Neural crest cell (in vitro differentiated cells): ENCODE data around the gene KTN1. TPM values are rescaled to one million over a fixed set of nuclear protein-coding genes. Genes with fewer than 3 reads are reported as not detected.

Experiments used
- DNase-seq: peaks from one replicate; pipeline ENCODE4 v3.0.0; 2021; ENCODE audit warnings: low read depth, mixed read lengths, low spot score
- H3K27ac Mint-ChIP-seq: one replicate; pipeline ENCODE4 v1.8.0; 2021; ENCODE audit warnings: mild to moderate bottlenecking, mixed read lengths; ENCODE audit not compliant: unreplicated experiment
- H3K27me3 Mint-ChIP-seq: 2 replicates; pipeline ENCODE4 v1.8.0; 2021; ENCODE audit warnings: low read depth, mild to moderate bottlenecking, mixed read lengths
- H3K36me3 Mint-ChIP-seq: 2 replicates; pipeline ENCODE4 v1.8.0; 2021; ENCODE audit warnings: low read depth, mild to moderate bottlenecking, mixed read lengths
- H3K4me1 Mint-ChIP-seq: 2 replicates; pipeline ENCODE4 v1.8.0; 2021; ENCODE audit warnings: mixed read lengths
- H3K4me3 Mint-ChIP-seq: one replicate; pipeline ENCODE4 v1.8.0; 2021; ENCODE audit warnings: mild to moderate bottlenecking, mixed read lengths
- H3K9me3 Mint-ChIP-seq: 2 replicates; pipeline ENCODE4 v1.8.0; 2021; ENCODE audit warnings: mixed read lengths
- CTCF ChIP-seq: fragments of 200-600 bp; sonication (generic); conservative IDR thresholded peaks from 2 replicates; pipeline ENCODE4 v1.5.0; 2021; ENCODE audit warnings: antibody characterized with exemption, mild to moderate bottlenecking
- total RNA-seq: library from RNA; stranded (reverse); gene quantifications from 2 replicates; pipeline ENCODE4 v1.2.1, GENCODE V29; 2021

The KTN1 gene
- total RNA-seq, 1 donor from 2014 or later, result 118 TPM

- H3K4me3 Mint-ChIP-seq, result no peak overlapping the region
- peaks cover 7% of the 10 kb centered on the region for H3K4me1 Mint-ChIP-seq
- H3K27ac Mint-ChIP-seq, result no peak overlapping the region
- DNase-seq, result no peak
- H3K27me3 Mint-ChIP-seq, result no peaks in the 10 kb centered on the region
- TF ChIP-seq CTCF, result no peak
- peaks cover 5% of the 10 kb centered on the region for H3K9me3 Mint-ChIP-seq
- H3K36me3 Mint-ChIP-seq, result no peaks in the 10 kb centered on the region
These were observed 44.3 kb upstream of the KTN1 start for GRCh38 chr14:55535516-55536203.

DNA sequence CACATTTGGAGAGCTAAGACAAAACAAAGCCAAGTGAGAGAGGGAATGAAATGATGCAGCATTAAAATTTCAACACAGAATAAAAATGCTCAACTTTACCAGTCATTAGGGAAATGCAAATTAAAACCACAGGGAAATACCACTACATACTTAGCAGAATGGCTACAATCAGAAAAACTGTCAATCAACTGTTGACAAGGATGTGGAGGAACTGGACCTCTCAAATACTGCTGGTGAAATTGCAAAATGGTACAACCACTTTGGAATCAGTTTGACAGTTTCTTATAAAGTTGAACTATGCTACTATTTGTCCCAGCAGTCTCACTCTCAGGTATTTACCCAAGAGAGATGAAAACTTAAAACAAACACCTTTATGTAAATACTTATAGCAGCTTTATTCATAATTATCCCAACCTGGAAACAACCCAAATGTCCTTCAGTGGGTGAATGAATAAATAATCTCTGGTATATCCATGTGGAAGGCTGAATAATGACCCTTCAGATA, 43.8 kb upstream of the KTN1 start:
- no peaks in the 10 kb centered on the region for H3K27me3 Mint-ChIP-seq
- peaks cover 5% of the 10 kb centered on the region for H3K9me3 Mint-ChIP-seq
- TF ChIP-seq CTCF, result no peak
- H3K4me1 Mint-ChIP-seq, result peaks cover 7% of the 10 kb centered on the region
- H3K27ac Mint-ChIP-seq, result no peak overlapping the region
- H3K4me3 Mint-ChIP-seq, result no peak overlapping the region
- no peak for DNase-seq
- H3K36me3 Mint-ChIP-seq, result no peaks in the 10 kb centered on the region

DNA sequence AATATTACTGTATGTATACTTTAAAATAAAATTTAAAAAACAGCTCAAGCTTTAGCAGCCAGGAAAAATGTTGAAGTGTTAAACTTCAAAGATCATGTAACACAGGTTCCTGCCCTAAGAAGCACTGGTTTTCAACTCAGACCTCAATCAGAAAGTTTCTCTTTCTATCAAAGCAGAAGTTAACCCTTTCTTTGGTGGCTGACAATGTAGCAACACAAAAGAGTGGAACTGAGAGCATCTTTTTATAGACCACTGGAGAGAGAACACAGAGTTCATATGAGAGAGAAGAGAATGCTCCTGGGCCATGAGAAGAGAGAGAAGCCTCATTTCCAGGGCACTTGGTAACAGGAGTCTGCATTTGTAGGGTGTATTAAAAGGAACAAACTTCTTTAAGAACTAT, 42.2 kb upstream of the KTN1 start:
- Mint-ChIP-seq H3K27ac (no peak overlapping the region), H3K9me3 (peaks cover 5% of the 10 kb centered on the region)
- DNase-seq, result no peak

DNA sequence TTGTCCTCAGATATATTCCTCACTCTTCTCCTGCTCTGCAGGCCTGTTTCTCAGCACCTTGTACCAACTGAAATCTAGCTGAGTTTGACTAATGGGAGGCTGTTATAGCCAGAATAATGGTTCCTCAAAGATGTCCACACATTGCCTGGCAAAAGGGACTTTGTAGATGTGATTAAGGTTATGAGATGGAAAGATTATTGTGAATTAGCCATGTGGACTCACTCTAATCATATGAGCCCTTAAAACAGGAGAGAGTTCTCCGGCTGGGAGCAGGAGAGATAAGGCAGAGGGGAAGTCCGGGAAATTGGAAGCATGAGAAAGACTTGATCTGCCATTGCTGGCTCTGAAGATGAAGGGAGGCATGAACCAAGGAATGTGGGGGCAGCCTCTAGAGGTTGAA, 40.0 kb upstream of the KTN1 start:
- Mint-ChIP-seq H3K36me3 (no peaks in the 10 kb centered on the region), H3K27ac (no peak overlapping the region), H3K4me1 (no peaks in the 10 kb centered on the region), H3K9me3 (peaks cover 5% of the 10 kb centered on the region), H3K4me3 (no peak overlapping the region), H3K27me3 (no peaks in the 10 kb centered on the region)
- TF ChIP-seq CTCF, result no peak
- DNase-seq, result no peak

More for the DNA sequence above, 42.2 kb upstream of the KTN1 start:
- Mint-ChIP-seq H3K4me3 (no peak overlapping the region), H3K4me1 (peaks cover 6% of the 10 kb centered on the region), H3K27me3 (no peaks in the 10 kb centered on the region), H3K36me3 (no peaks in the 10 kb centered on the region)
- no peak for TF ChIP-seq CTCF

- peak overlapping the region; percentile 8 for H3K27ac Mint-ChIP-seq
- no peak for DNase-seq
- no peaks in the 10 kb centered on the region for H3K36me3 Mint-ChIP-seq
- H3K27me3 Mint-ChIP-seq, result no peaks in the 10 kb centered on the region
- no peaks in the 10 kb centered on the region for H3K4me1 Mint-ChIP-seq
- H3K9me3 Mint-ChIP-seq, result peaks cover 4% of the 10 kb centered on the region
- no peak overlapping the region for H3K4me3 Mint-ChIP-seq
- TF ChIP-seq CTCF, result no peak
These were observed 38.9 kb upstream of the KTN1 start for GRCh38 chr14:55540847-55541773.
